ENCODE data around the gene SCRN2.

SCRN2 gene

DNA sequence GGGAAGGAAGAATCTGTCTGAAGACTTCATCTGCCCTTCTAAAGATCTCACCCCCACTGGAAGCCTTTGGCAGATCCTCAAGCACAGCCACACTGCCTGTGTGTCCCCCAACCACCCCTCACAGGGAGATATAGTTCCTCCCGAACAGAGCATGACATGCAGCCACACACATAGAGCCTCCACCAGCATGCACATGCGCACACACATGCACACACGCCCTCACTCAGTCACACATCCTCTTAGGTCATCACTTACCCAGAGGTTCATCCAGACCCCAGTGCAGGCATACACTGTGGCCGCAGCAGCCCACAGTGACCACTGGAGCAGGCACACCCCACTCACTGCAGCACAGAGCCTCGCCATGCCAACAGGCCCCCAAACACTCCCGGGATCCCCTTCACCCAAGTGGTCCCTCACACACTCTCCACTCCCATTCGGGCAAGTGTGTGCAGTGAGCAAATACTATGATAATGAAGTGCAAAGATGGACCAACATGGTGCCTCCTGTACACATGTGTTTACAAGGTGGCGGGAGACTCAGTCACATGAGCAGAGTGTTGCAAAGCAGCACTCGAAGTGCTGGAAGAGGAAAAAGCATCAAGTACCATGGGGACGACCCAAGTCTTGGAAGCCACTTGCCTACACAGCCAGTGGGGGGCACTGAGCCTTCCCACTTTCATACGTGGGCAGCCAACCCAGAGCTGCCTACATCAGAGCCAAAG is 26.9 kb upstream of the SCRN2 start:
- DNase-seq (ENCODE audit: low read depth) = no peak
- H3K4me1 ChIP-seq (ENCODE audit: control insufficient read depth, insufficient read depth, low read length) = peaks cover 19% of the 10 kb centered on the region
- H3K9me3 ChIP-seq (ENCODE audit: control insufficient read depth, low read length) = no peaks in the 10 kb centered on the region
- no peak overlapping the region for H3K4me3 ChIP-seq (ENCODE audit: low read length)
- no peak overlapping the region for H3K9ac ChIP-seq (ENCODE audit: low read length)
- H3K36me3 ChIP-seq (ENCODE audit: control insufficient read depth, insufficient read depth, low read length, severe bottlenecking) = no peaks in the 10 kb centered on the region
- peaks cover 24% of the 10 kb centered on the region for H3K27me3 ChIP-seq (replicated peaks; ENCODE audit: control insufficient read depth, insufficient read depth, low read length)

DNA sequence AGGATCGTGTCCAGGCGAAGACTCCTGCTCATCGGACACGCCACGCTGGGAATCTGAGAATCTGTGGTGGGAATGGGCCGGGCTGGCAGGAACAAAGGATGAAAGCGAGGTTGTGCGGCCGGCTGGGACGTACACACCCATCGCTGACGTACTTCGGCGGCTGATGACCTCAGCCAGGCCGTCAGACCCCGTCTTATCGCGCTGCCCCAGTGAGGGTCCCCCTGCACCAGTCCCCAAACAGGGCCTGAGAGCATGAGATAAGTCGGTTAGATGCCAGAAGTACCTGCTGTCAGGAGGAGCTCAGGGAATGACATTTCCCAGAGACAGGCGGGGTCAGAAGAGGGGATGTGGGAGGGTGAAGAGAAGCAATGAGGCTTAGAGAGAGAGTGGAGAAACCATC is 25.9 kb upstream of the SCRN2 start:
- peaks cover 24% of the 10 kb centered on the region for H3K27me3 ChIP-seq (replicated peaks; ENCODE audit: control insufficient read depth, insufficient read depth, low read length)

DNA sequence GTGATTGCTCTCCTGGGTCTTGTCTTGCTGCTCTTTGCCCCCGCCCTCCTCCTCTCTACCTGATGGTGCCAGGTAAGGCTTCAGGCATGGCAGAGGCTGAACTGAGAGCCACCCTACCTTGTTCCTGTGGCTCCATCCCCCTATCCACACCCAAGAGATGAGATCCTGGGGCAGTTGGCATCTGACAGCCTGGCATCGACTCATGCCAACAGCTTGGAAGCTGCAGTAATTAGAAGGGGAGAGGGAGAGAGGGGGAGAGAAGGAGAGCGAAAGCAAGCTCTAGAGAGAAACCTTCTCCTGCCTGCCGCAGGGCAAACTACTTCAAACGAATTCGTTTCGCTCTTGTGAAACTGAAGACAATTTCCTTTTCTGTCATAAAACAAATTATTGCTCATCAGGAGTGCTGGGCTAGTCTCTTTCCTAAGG is 23.7 kb upstream of the SCRN2 start:
- Histone ChIP-seq H3K36me3 (ENCODE audit: control insufficient read depth, insufficient read depth, low read length, severe bottlenecking) (no peaks in the 10 kb centered on the region), H3K4me3 (ENCODE audit: low read length) (no peak overlapping the region), H3K9me3 (ENCODE audit: control insufficient read depth, low read length) (no peaks in the 10 kb centered on the region), H3K27me3 (replicated peaks; ENCODE audit: control insufficient read depth, insufficient read depth, low read length) (peaks cover 18% of the 10 kb centered on the region), H3K9ac (ENCODE audit: low read length) (peak overlapping the region; percentile 19), H3K4me1 (ENCODE audit: control insufficient read depth, insufficient read depth, low read length) (peaks cover 17% of the 10 kb centered on the region)
- no peak for DNase-seq (ENCODE audit: low read depth)

More for the DNA sequence above, 25.9 kb upstream of the SCRN2 start:
- DNase-seq (ENCODE audit: low read depth) = no peak
- Histone ChIP-seq H3K4me1 (ENCODE audit: control insufficient read depth, insufficient read depth, low read length) (peaks cover 17% of the 10 kb centered on the region), H3K4me3 (ENCODE audit: low read length) (no peak overlapping the region), H3K9ac (ENCODE audit: low read length) (no peak overlapping the region), H3K36me3 (ENCODE audit: control insufficient read depth, insufficient read depth, low read length, severe bottlenecking) (no peaks in the 10 kb centered on the region), H3K9me3 (ENCODE audit: control insufficient read depth, low read length) (no peaks in the 10 kb centered on the region)

DNA sequence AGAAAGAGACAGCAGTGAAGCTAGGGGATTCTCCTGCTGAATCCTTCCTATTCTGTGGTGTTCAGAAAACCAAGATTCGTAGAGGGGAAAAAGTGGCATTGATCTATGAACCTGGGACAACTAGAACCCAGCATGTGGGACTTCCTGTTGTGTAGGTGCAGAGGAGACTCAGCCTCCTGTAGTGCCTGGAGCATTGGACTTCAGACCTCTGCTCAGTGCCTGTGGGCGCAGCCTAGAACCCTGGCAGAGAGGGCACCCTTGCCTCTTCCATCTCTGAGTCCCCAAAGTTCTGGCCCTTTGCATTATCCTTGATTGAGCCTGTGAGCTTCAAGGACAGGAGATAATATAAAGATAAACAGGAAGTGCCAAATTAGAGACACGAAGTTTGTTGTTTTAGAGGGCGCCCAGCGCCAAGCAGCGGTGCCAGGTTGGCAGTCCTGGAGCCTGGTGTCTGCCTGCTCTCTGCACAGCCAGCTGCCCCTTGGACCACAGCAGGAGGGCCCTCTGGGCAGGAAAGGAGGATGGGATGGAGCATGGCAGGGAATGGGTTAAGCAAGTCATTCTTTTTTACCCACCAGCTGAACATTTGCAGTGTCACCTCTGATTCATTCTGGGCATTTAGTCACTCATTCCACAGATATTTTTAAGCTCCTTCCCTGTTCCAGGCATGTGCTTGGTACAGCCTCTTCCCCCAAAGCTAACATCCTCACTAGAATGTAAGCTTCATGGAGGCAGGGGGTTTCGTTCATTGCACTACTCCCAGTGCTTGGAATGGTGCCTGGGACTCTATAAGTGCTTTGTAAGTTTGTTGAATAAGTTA is 21.8 kb upstream of the SCRN2 start:
- peaks cover 17% of the 10 kb centered on the region for H3K4me1 ChIP-seq (ENCODE audit: control insufficient read depth, insufficient read depth, low read length)

DNA sequence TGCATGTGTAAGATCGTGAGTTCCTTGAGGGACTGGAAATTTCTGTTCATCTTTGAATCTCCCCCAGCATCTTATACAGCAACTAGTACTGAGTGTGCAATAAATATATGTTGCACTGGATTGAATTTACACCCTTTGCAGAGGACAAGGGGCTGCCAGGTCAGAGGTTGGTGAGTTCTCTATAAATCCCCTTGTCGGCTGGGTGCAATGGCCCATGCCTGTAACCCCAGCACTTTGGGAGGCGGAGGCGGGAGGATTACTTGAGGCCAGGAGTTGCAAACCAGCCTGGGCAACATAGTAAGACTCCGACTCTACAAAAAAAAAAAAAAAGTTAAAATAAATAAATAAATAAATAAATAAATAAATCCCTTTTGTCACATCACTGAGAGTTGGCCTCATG is 19.3 kb upstream of the SCRN2 start:
- Histone ChIP-seq H3K27me3 (replicated peaks; ENCODE audit: control insufficient read depth, insufficient read depth, low read length) (peaks cover 29% of the 10 kb centered on the region), H3K4me1 (ENCODE audit: control insufficient read depth, insufficient read depth, low read length) (peaks cover 17% of the 10 kb centered on the region), H3K4me3 (ENCODE audit: low read length) (no peak overlapping the region), H3K9me3 (ENCODE audit: control insufficient read depth, low read length) (no peaks in the 10 kb centered on the region), H3K36me3 (ENCODE audit: control insufficient read depth, insufficient read depth, low read length, severe bottlenecking) (no peaks in the 10 kb centered on the region), H3K9ac (ENCODE audit: low read length) (no peak overlapping the region)
- DNase-seq (ENCODE audit: low read depth) = no peak

More for the DNA sequence above, 21.8 kb upstream of the SCRN2 start:
- Histone ChIP-seq H3K9me3 (ENCODE audit: control insufficient read depth, low read length) (no peaks in the 10 kb centered on the region), H3K9ac (ENCODE audit: low read length) (peak overlapping the region; percentile 30), H3K4me3 (ENCODE audit: low read length) (no peak overlapping the region), H3K36me3 (ENCODE audit: control insufficient read depth, insufficient read depth, low read length, severe bottlenecking) (no peaks in the 10 kb centered on the region), H3K27me3 (replicated peaks; ENCODE audit: control insufficient read depth, insufficient read depth, low read length) (peaks cover 8% of the 10 kb centered on the region)
- peak; percentile 59 for DNase-seq (ENCODE audit: low read depth)

DNA sequence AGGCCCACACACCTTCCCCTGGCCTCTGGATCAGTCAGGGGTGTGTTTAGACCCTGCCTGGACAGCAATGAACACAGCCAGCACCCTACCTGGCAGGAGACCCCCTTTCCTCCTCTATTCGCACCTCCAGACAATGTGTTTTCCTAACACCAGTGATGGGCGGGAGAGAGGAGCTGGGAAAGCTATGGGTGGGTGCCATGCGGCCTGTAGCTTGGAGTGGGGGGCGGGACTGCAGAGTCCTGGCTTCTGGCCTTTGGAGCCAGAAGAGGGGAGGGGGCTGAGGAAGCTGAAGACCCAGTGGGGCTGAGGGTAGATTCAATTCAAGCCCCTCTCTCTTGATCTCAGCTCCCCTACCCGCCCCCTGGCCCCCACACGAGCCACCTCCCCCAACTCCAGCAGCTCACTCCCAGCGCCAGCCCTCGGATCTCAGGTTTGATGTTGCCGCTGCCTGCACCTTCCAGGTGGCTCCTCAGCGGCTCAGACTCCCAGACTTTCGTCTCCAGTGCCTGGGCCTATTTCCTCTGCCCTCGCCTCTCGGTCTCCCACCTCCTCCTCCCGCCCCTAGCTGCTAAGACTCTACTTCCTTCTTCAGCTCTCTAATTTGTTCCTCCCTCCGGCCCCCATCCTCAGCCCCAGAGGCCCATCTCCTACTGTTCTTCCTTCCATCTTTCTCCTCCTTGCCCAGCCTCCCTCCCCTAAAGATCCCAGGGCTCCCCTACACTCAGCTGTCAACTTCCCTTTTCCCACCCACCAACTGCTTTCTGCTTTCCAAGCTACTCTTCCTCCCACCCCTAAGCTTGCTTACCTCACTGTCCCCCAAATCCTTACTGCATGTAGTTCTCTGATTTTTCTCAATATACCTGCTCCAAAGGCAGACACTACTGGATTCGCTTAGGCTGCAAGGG is 16.7 kb upstream of the SCRN2 start:
- Histone ChIP-seq H3K36me3 (ENCODE audit: control insufficient read depth, insufficient read depth, low read length, severe bottlenecking) (no peaks in the 10 kb centered on the region), H3K4me3 (ENCODE audit: low read length) (no peak overlapping the region), H3K4me1 (ENCODE audit: control insufficient read depth, insufficient read depth, low read length) (peaks cover 5% of the 10 kb centered on the region), H3K9ac (ENCODE audit: low read length) (no peak overlapping the region), H3K27me3 (replicated peaks; ENCODE audit: control insufficient read depth, insufficient read depth, low read length) (peaks cover 55% of the 10 kb centered on the region), H3K9me3 (ENCODE audit: control insufficient read depth, low read length) (no peaks in the 10 kb centered on the region)
- DNase-seq (ENCODE audit: low read depth) = no peak

DNA sequence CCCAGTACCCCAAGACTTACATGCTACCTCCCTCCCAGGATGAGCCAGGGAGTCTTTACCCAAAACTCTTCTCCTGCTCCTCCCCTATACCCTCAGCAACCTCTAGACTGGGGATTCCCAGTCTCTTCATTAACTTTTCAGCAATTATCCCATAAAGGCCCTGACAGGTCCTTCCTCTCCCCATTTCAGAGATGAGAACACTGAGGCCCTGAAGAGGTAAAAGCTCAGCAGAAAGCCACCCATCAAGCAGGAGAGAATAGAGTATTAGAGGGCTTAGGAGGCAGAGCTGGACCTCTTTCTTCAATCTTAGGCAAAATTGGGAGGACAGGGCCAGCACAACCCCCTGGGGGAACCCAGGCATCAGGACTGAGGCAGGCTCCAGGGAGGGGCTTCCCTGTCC is 15.8 kb upstream of the SCRN2 start:
- H3K27me3 ChIP-seq (replicated peaks; ENCODE audit: control insufficient read depth, insufficient read depth, low read length) = peaks cover 65% of the 10 kb centered on the region
- DNase-seq (ENCODE audit: low read depth) = no peak
- no peak overlapping the region for H3K4me3 ChIP-seq (ENCODE audit: low read length)
- no peaks in the 10 kb centered on the region for H3K36me3 ChIP-seq (ENCODE audit: control insufficient read depth, insufficient read depth, low read length, severe bottlenecking)
- H3K9me3 ChIP-seq (ENCODE audit: control insufficient read depth, low read length) = no peaks in the 10 kb centered on the region
- H3K4me1 ChIP-seq (ENCODE audit: control insufficient read depth, insufficient read depth, low read length) = no peaks in the 10 kb centered on the region
- H3K9ac ChIP-seq (ENCODE audit: low read length) = no peak overlapping the region

DNA sequence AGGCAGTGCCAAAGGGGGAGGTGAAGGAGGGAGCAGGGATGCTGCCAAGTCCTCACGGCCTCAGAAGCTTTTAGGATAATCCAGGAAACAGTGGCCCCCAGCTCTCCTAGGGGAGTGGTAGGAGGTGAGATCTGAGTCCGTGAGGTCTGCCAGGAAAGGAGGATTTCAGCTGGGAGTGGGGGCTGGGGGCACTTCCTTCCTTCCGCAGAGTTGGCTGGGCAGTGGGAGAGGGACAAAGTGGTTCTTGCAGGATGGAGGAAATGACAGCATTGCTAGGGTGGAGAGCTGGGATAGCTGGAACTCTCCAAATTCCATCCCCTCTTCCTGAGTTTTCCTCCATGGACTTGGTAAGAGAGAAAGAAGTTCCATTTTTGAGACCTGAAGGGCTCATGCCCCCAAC is 14.7 kb upstream of the SCRN2 start:
- DNase-seq (ENCODE audit: low read depth) = no peak
- Histone ChIP-seq H3K27me3 (replicated peaks; ENCODE audit: control insufficient read depth, insufficient read depth, low read length) (peaks cover 67% of the 10 kb centered on the region), H3K9ac (ENCODE audit: low read length) (no peak overlapping the region)

DNA sequence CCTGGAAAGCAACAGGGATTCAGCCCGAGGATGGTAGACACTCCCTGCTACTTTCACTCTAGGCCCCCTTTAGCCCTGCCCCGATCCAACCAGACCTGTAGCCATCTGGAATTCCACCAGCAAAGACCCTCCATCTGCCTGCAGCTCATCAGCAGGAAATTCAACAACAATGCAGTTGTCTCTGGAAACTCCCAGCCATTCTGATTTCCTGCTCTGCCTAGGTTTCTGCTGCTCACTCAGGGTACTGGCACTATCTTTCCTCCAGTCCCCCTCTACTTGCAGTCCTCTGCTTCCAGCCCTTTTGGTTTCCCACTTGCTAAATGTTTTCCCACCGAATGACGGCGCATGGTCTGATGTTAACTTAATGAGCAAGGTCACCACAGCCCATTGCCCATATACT is 12.5 kb upstream of the SCRN2 start:
- no peak overlapping the region for H3K4me3 ChIP-seq (ENCODE audit: low read length)
- H3K27me3 ChIP-seq (replicated peaks; ENCODE audit: control insufficient read depth, insufficient read depth, low read length) = peaks cover 75% of the 10 kb centered on the region
- H3K9ac ChIP-seq (ENCODE audit: low read length) = no peak overlapping the region
- DNase-seq (ENCODE audit: low read depth) = no peak
- H3K36me3 ChIP-seq (ENCODE audit: control insufficient read depth, insufficient read depth, low read length, severe bottlenecking) = no peaks in the 10 kb centered on the region
- H3K9me3 ChIP-seq (ENCODE audit: control insufficient read depth, low read length) = no peaks in the 10 kb centered on the region
- peaks cover 3% of the 10 kb centered on the region for H3K4me1 ChIP-seq (ENCODE audit: control insufficient read depth, insufficient read depth, low read length)

More for the DNA sequence above, 14.7 kb upstream of the SCRN2 start:
- Histone ChIP-seq H3K36me3 (ENCODE audit: control insufficient read depth, insufficient read depth, low read length, severe bottlenecking) (no peaks in the 10 kb centered on the region), H3K4me1 (ENCODE audit: control insufficient read depth, insufficient read depth, low read length) (peaks cover 3% of the 10 kb centered on the region), H3K4me3 (ENCODE audit: low read length) (no peak overlapping the region), H3K9me3 (ENCODE audit: control insufficient read depth, low read length) (no peaks in the 10 kb centered on the region)

DNA sequence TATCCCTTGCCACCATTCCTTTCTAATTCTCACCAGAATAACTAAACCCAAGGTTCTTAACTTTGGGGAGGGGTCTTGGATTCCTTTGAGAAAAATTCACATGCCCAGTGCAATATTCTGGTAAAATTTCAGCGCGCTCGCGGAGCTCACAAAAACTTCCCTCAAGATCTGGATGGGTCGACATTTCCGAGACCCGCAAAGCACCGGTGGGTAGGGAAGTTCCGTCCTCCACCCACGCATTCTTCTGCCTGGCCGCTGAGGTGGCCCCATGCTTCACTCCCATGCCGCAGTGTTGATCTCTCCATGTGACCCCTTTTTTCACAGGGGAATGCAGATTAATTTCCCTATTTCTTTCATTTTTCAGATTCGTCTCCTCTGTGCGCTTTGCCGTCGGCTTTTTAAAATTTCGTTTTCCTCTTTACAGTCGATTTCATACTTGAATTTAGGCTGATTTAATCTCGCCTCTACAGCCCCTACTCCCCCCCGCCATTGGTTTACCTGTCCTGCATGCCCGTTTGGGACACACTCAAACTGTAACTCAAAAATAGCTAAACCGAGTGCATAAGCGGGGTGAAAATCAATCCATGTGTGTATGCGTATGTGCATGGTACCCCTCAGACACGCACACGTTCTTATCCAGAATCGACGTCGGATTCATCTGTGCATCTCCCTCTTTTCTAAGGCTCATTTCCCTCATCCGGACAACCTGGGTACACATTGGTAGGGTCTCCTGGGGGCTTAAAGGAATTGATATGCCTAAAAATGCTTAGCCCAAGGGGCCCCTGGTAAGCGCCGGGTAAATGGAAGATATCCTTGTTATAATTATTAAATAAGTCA is 11.3 kb upstream of the SCRN2 start:
- H3K27me3 ChIP-seq (replicated peaks; ENCODE audit: control insufficient read depth, insufficient read depth, low read length) = peaks cover 82% of the 10 kb centered on the region
- no peaks in the 10 kb centered on the region for H3K36me3 ChIP-seq (ENCODE audit: control insufficient read depth, insufficient read depth, low read length, severe bottlenecking)
- peaks cover 3% of the 10 kb centered on the region for H3K4me1 ChIP-seq (ENCODE audit: control insufficient read depth, insufficient read depth, low read length)
- no peak overlapping the region for H3K9ac ChIP-seq (ENCODE audit: low read length)
- DNase-seq (ENCODE audit: low read depth) = no peak
- no peaks in the 10 kb centered on the region for H3K9me3 ChIP-seq (ENCODE audit: control insufficient read depth, low read length)
- H3K4me3 ChIP-seq (ENCODE audit: low read length) = no peak overlapping the region
